Mesothelial cell of epicardium (in vitro differentiated cells): Measurements from ENCODE around the gene ADA. TPM values are rescaled to one million over a fixed set of nuclear protein-coding genes. Genes with fewer than 3 reads are reported as not detected.

Source experiments
- DNase-seq, 2 experiments: peaks; one replicate each; pipeline ENCODE4 v3.0.0; 2021; ENCODE audit warnings: low spot score in 2 of 2; ENCODE audit not compliant: unreplicated experiment in 2 of 2
- H3K27ac Mint-ChIP-seq: 2 replicates; pipeline ENCODE4 v1.8.0; 2021; ENCODE audit warnings: mixed read lengths
- H3K27me3 Mint-ChIP-seq: 2 replicates; pipeline ENCODE4 v1.8.0; 2021; ENCODE audit warnings: low read depth, mixed read lengths
- H3K36me3 Mint-ChIP-seq: 2 replicates; pipeline ENCODE4 v1.8.0; 2021; ENCODE audit warnings: mixed read lengths
- H3K4me1 Mint-ChIP-seq: 2 replicates; pipeline ENCODE4 v1.8.0; 2021; ENCODE audit warnings: mixed read lengths
- H3K4me3 Mint-ChIP-seq: 2 replicates; pipeline ENCODE4 v1.8.0; 2021; ENCODE audit warnings: mild to moderate bottlenecking, moderate library complexity, mixed read lengths
- H3K9me3 Mint-ChIP-seq: 2 replicates; pipeline ENCODE4 v1.8.0; 2021; ENCODE audit warnings: mixed read lengths
- total RNA-seq: library from RNA; stranded (reverse); gene quantifications from 3 replicates; pipeline ENCODE4 v1.2.1, GENCODE V29; 2021
- TF ChIP-seq, protein P1 (sequence below): fragments of 200-600 bp; sonication (generic); IDR thresholded peaks from one replicate; pipeline ENCODE4 v1.5.0; 2021; ENCODE audit warnings: antibody characterized with exemption; ENCODE audit not compliant: unreplicated experiment

The ADA gene
- total RNA-seq, 1 donor from 2014 or later = 21.7 TPM

DNA sequence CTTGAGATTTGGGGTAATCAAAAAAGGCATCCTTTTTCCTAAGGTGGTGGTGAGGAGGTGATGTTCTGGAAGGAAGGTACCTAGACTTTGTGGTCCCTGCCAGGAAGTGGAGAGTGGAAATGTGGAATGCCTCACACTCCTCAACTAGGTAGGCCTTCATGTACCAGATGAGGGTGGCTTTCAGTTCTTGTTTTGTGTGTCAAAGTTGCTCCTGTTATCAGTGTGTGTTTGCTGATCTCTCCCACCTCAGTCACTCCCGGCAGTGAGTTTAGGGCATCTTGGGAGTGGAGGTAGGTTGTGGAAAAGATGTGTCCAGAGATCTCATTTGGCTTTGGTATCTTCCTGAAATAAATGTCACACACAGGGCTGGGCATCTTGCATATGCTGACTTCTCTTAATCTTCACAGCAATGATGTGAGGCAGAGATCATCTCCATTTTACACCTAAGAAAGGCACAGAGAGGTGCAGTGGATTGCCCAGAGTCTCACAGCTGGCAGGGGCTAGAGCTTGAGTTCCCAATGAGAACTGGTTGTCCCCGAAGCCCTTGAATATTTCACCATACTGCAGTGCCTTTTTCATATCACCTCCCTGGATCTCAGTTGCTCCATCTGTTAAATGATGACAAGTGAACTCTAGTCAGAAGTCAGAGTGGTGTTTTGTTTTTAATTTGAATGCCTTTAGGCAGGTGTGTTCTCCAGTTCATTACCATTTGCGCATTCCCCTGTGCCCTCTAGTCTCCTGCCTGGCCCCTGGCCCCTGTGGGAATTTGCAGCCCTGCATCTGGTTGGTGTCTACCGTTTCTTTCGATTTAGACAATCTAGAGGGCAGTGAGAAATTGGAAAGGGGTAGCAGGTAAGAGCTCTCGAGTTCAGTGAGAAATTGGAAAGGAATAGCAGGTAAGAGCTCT, 66.2 kb downstream of the ADA start:
- Mint-ChIP-seq H3K36me3 (peaks cover 8% of the 10 kb centered on the region), H3K4me1 (peaks cover 88% of the 10 kb centered on the region), H3K27me3 (no peaks in the 10 kb centered on the region), H3K9me3 (no peaks in the 10 kb centered on the region), H3K27ac (peak overlapping the region; percentile 96), H3K4me3 (peak overlapping the region; percentile 24)
- TF ChIP-seq, protein P1, sequence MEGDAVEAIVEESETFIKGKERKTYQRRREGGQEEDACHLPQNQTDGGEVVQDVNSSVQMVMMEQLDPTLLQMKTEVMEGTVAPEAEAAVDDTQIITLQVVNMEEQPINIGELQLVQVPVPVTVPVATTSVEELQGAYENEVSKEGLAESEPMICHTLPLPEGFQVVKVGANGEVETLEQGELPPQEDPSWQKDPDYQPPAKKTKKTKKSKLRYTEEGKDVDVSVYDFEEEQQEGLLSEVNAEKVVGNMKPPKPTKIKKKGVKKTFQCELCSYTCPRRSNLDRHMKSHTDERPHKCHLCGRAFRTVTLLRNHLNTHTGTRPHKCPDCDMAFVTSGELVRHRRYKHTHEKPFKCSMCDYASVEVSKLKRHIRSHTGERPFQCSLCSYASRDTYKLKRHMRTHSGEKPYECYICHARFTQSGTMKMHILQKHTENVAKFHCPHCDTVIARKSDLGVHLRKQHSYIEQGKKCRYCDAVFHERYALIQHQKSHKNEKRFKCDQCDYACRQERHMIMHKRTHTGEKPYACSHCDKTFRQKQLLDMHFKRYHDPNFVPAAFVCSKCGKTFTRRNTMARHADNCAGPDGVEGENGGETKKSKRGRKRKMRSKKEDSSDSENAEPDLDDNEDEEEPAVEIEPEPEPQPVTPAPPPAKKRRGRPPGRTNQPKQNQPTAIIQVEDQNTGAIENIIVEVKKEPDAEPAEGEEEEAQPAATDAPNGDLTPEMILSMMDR = no peak
- no peak for DNase-seq

DNA sequence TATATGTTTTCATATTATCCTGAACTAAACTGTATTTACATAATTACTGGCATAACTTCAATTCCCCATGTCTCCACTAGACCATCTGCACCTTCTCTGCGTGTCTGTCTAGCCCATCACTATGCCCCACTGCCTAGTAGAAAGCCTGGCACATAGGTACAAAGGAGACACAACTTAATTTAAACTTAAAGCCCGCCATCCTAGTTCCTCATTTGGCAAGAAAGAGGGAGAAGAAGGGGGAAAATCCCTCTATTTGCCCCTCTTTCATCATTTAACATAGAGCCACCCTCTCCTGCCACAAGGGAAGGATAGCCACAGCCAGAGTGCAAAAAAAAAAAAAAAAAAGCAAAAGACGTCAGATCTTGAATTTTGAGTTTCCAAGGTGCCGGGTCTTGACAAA, 67.3 kb downstream of the ADA start:
- DNase-seq = no peak
- Mint-ChIP-seq H3K27ac (peak overlapping the region; percentile 96), H3K36me3 (peaks cover 4% of the 10 kb centered on the region), H3K27me3 (no peaks in the 10 kb centered on the region), H3K4me1 (peaks cover 87% of the 10 kb centered on the region), H3K4me3 (peak overlapping the region; percentile 22), H3K9me3 (no peaks in the 10 kb centered on the region)
- TF ChIP-seq, protein P1 = no peak

DNA sequence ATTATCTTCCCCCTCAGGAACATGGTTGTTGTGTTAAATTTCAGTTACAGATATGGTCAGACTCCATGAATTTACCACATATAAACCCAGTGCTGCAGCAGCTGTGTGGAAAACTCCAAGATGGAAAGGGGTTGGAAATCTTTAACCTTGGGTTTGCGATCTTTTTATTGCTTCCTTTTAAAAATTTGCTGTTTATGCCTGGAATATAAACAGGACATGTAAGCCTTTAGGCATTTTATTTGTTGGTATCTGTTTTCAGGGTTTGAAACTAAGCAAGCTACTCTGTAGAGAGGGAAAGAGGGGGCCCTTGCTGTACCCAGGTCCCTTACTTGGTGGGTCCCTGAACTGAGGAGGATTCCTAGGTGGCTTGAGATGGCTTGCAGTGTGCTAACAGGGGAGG, 68.3 kb downstream of the ADA start:
- H3K4me3 Mint-ChIP-seq = peak overlapping the region; percentile 64
- TF ChIP-seq, protein P1 = no peak

DNA sequence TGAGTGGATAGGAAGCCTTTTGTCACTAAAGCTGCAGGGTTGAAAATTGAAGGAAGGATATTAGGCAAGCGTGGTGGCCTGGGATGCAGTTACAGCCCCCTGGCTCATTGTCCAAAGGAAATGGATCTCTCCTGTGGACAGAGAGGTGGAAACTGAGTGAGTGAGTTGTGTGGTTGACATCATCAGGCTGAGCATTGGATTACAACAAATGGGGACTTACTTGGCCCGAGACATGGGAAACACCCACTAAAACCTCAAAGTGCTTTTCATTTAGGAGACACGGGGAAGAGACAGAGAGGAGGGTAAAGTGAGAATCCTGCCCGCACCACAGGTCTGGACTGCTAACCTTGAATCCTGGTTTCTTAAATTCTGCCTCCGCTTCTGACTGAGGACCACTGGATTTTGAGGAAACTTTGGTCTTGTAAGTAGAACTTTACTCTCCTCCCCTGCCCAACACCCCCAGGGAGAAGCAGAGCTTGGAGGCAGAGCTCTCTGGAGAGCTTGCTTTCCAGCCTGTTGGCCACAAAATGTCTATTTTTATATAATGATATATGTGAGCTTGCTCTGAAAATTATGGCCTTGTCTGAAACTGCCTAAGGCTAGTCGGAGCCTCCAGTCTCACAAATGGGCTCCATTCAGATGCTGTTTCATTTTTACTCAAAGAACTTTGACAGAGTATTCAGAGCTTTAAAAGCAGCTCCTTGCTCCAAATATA, 69.0 kb downstream of the ADA start, which contains the start of gene PKIG:
Gene PKIG, plus strand, starts transcription at position 269 of the 715 bp plus-strand sequence. CDS start 31,978 bp downstream, outside the sequence.
- DNase-seq = no peak
- H3K27ac Mint-ChIP-seq = peak within 1 kb of the TSS; percentile 96
- H3K4me1 Mint-ChIP-seq = peaks cover 78% of the 10 kb centered on the region
- H3K36me3 Mint-ChIP-seq = peaks cover 3% of the 10 kb centered on the region
- H3K27me3 Mint-ChIP-seq = no peaks in the 10 kb centered on the region
- peaks cover 4% of the 10 kb centered on the region for H3K9me3 Mint-ChIP-seq
- peak within 1 kb of the TSS; percentile 64 for H3K4me3 Mint-ChIP-seq
- TF ChIP-seq, protein P1 = no peak

More for the DNA sequence above, 68.3 kb downstream of the ADA start:
- peaks cover 4% of the 10 kb centered on the region for H3K9me3 Mint-ChIP-seq
- H3K27me3 Mint-ChIP-seq = no peaks in the 10 kb centered on the region
- DNase-seq = no peak
- H3K4me1 Mint-ChIP-seq = peaks cover 85% of the 10 kb centered on the region
- H3K27ac Mint-ChIP-seq = peak overlapping the region; percentile 96
- H3K36me3 Mint-ChIP-seq = peaks cover 5% of the 10 kb centered on the region

DNA sequence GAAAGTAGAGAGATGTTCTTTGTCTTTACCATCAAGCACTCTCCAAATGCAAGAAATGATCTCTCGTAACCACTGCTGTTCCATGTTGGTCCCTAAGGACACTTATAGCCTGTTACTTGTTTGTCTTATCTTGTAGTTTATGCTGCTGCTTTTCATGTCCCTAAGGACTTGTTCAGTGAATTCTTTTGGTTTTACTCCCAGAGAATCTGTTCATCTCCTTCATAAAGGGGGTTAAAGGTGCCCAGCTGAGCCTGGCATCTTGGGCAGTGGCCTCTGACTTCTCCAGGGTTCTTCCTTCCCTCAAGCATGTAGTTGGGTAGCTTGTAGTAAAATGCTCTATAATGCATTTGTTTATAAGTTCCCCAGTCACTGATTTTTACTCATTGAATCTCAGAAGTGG, 70.0 kb downstream of the ADA start:
- peaks cover 4% of the 10 kb centered on the region for H3K9me3 Mint-ChIP-seq
- H3K27ac Mint-ChIP-seq = peak overlapping the region; percentile 96
- H3K36me3 Mint-ChIP-seq = peaks cover 3% of the 10 kb centered on the region

More for the DNA sequence above, 70.0 kb downstream of the ADA start:
- no peak for DNase-seq
- H3K27me3 Mint-ChIP-seq = no peaks in the 10 kb centered on the region
- no peak overlapping the region for H3K4me3 Mint-ChIP-seq
- peaks cover 71% of the 10 kb centered on the region for H3K4me1 Mint-ChIP-seq
- TF ChIP-seq, protein P1 = no peak
